ENCODE measurements around the gene ODC1.

Gene ODC1

DNA sequence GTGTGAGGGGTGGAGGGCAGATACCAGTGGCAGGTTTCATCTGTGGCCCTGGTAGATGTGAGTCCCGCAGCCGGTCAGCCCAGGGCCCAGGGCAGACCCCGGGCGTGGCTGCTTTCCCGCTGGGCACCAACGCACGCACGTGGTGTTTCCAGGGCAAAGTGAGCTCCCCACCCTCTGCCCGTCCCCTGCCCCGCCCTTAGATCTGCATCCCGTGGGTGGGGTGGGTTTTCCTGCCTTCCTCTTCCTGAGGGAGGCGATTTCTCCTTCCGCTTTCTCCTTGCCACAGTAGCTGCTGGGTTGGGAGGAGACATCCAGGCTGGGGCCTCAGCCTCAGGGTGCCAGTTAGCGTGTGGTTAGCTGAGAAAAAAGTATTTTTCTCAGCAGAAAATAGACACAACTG is 49.6 kb downstream of the ODC1 start:
- Histone ChIP-seq H3K4ac (ENCODE audit: low read depth in 1 of 2, low read length in 2 of 2) (no peak overlapping the region), H3K27me3 (ENCODE audit: control insufficient read depth in 1 of 2, insufficient read depth in 1 of 2, low read length in 2 of 2) (peaks cover 0 to 20% of the 10 kb centered on the region in 2 experiments), H3K27ac (ENCODE audit: low read length, poor library complexity, severe bottlenecking) (no peak overlapping the region), H2BK15ac (ENCODE audit: low read depth, poor library complexity, severe bottlenecking) (no peak overlapping the region), H3K4me3 (ENCODE audit: insufficient read depth in 1 of 2, low read depth in 1 of 2, low read length in 2 of 2) (no peak overlapping the region), H2AFZ (ENCODE audit: low read depth, low read length) (no peak overlapping the region), H2BK120ac (ENCODE audit: low read depth, low read length) (no peak overlapping the region), H3K14ac (ENCODE audit: low read length in 2 of 2) (no peak overlapping the region), H3K9ac (ENCODE audit: low read length) (no peak overlapping the region), H3K4me2 (ENCODE audit: low read length, poor library complexity, severe bottlenecking) (no peak overlapping the region), H3K4me1 (ENCODE audit: control insufficient read depth, insufficient read depth, low read depth, low read length) (peaks cover 10% of the 10 kb centered on the region), H4K91ac (ENCODE audit: low read length) (no peak overlapping the region), H2BK12ac (ENCODE audit: low read length in 2 of 2) (no peak overlapping the region), H3K23ac (ENCODE audit: low read length in 2 of 2) (no peak overlapping the region), H2AK5ac (ENCODE audit: low read length, severe bottlenecking) (no peak overlapping the region), H2BK5ac (ENCODE audit: low read depth, low read length, poor library complexity, severe bottlenecking) (no peak overlapping the region), H3K36me3 (ENCODE audit: control insufficient read depth in 1 of 2, insufficient read depth in 2 of 2, low read depth in 1 of 2, low read length in 2 of 2) (peaks cover 4 to 18% of the 10 kb centered on the region in 2 experiments), H3K18ac (ENCODE audit: low read depth in 1 of 2, low read length in 2 of 2) (no peak overlapping the region), H4K8ac (ENCODE audit: low read length) (no peak overlapping the region), H3K79me1 (replicated peaks; ENCODE audit: low read length, poor library complexity, severe bottlenecking) (peaks cover 21% of the 10 kb centered on the region), H3K9me3 (ENCODE audit: control insufficient read depth, low read length) (no peaks in the 10 kb centered on the region)
- WGBS = 96% methylated on average over 13 of the region's 14 CpGs
- no peak for DNase-seq

DNA sequence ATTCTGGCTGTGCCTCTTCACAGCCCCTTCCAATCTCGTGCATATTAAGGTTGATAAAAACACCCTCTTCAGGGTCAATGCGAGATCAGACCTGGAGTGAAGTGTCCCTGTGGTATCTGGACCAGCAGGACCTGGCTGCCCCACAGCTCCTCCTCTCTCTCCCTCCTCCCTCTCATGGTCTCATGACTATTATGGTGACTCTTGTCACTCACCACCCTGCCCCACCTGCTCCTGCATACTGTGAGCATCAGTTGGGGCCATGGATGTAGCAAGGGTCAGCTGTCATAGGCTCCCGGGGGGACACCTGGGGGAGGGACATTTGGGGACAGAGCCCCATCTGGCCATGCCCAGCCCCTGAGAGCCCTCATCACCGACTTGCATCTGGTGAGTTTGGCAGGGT is 50.2 kb downstream of the ODC1 start:
- Histone ChIP-seq H2BK5ac (ENCODE audit: low read depth, low read length, poor library complexity, severe bottlenecking) (no peak overlapping the region), H3K18ac (ENCODE audit: low read depth in 1 of 2, low read length in 2 of 2) (no peak overlapping the region), H3K4me2 (ENCODE audit: low read length, poor library complexity, severe bottlenecking) (no peak overlapping the region), H3K9ac (ENCODE audit: low read length) (no peak overlapping the region), H2AFZ (ENCODE audit: low read depth, low read length) (no peak overlapping the region), H3K4ac (ENCODE audit: low read depth in 1 of 2, low read length in 2 of 2) (no peak overlapping the region), H3K4me3 (ENCODE audit: insufficient read depth in 1 of 2, low read depth in 1 of 2, low read length in 2 of 2) (no peak overlapping the region), H3K23ac (ENCODE audit: low read length in 2 of 2) (no peak overlapping the region), H3K4me1 (ENCODE audit: control insufficient read depth, insufficient read depth, low read depth, low read length) (peaks cover 15% of the 10 kb centered on the region), H3K27me3 (ENCODE audit: control insufficient read depth in 1 of 2, insufficient read depth in 1 of 2, low read length in 2 of 2) (peaks cover 0 to 26% of the 10 kb centered on the region in 2 experiments), H3K9me3 (ENCODE audit: control insufficient read depth, low read length) (no peaks in the 10 kb centered on the region), H4K8ac (ENCODE audit: low read length) (no peak overlapping the region), H4K91ac (ENCODE audit: low read length) (no peak overlapping the region), H2AK5ac (ENCODE audit: low read length, severe bottlenecking) (no peak overlapping the region), H2BK15ac (ENCODE audit: low read depth, poor library complexity, severe bottlenecking) (no peak overlapping the region), H3K36me3 (ENCODE audit: control insufficient read depth in 1 of 2, insufficient read depth in 2 of 2, low read depth in 1 of 2, low read length in 2 of 2) (peaks cover 4 to 18% of the 10 kb centered on the region in 2 experiments), H3K79me1 (replicated peaks; ENCODE audit: low read length, poor library complexity, severe bottlenecking) (peaks cover 27% of the 10 kb centered on the region), H2BK120ac (ENCODE audit: low read depth, low read length) (no peak overlapping the region), H2BK12ac (ENCODE audit: low read length in 2 of 2) (no peak overlapping the region), H3K14ac (ENCODE audit: low read length in 2 of 2) (no peak overlapping the region), H3K27ac (ENCODE audit: low read length, poor library complexity, severe bottlenecking) (no peak overlapping the region)
- 92% methylated on average over 4 of the region's 4 CpGs for WGBS
- DNase-seq = no peak

DNA sequence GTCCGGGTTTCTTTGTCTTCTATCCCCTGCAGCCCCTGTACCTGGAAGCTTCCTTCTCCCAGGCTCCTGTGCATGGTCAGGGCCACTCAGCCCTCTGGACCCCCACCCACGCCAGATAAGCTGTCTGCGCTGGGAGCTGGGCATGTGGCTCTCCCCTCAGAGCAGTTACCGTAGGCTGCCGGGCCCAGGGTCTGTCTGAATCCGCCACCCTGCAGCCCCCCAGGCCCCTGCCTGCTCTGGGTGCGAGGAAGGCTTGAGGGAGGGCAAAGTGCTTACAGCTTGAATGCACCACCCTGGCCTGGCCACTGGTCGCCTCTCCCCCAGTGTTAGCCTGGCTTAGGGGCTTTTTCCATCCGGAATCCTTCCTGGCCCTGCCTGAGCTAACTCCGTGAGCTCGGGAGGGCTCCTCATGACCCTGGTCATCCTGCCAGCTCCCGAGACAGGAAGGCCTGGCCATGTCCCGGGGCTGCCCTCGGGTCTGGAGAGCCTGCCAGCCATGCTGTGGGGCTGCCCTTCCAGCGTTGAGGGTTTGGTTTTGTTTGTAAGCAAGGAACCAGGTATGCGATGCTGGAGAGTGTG is 50.7 kb downstream of the ODC1 start:
- Histone ChIP-seq H3K79me1 (replicated peaks; ENCODE audit: low read length, poor library complexity, severe bottlenecking) (peaks cover 27% of the 10 kb centered on the region), H2BK120ac (ENCODE audit: low read depth, low read length) (no peak overlapping the region), H3K4ac (ENCODE audit: low read depth in 1 of 2, low read length in 2 of 2) (no peak overlapping the region), H4K8ac (ENCODE audit: low read length) (no peak overlapping the region), H3K36me3 (ENCODE audit: control insufficient read depth in 1 of 2, insufficient read depth in 2 of 2, low read depth in 1 of 2, low read length in 2 of 2) (peaks cover 4 to 18% of the 10 kb centered on the region in 2 experiments), H3K27me3 (ENCODE audit: control insufficient read depth in 1 of 2, insufficient read depth in 1 of 2, low read length in 2 of 2) (peaks cover 0 to 31% of the 10 kb centered on the region in 2 experiments), H2BK12ac (ENCODE audit: low read length in 2 of 2) (no peak overlapping the region), H3K27ac (ENCODE audit: low read length, poor library complexity, severe bottlenecking) (no peak overlapping the region), H3K4me1 (ENCODE audit: control insufficient read depth, insufficient read depth, low read depth, low read length) (peaks cover 12% of the 10 kb centered on the region), H3K14ac (ENCODE audit: low read length in 2 of 2) (no peak overlapping the region), H2AK5ac (ENCODE audit: low read length, severe bottlenecking) (no peak overlapping the region), H3K9ac (ENCODE audit: low read length) (no peak overlapping the region), H2BK15ac (ENCODE audit: low read depth, poor library complexity, severe bottlenecking) (no peak overlapping the region), H2BK5ac (ENCODE audit: low read depth, low read length, poor library complexity, severe bottlenecking) (no peak overlapping the region), H3K4me3 (ENCODE audit: insufficient read depth in 1 of 2, low read depth in 1 of 2, low read length in 2 of 2) (no peak overlapping the region), H3K18ac (ENCODE audit: low read depth in 1 of 2, low read length in 2 of 2) (no peak overlapping the region), H2AFZ (ENCODE audit: low read depth, low read length) (no peak overlapping the region), H3K4me2 (ENCODE audit: low read length, poor library complexity, severe bottlenecking) (no peak overlapping the region), H3K9me3 (ENCODE audit: control insufficient read depth, low read length) (no peaks in the 10 kb centered on the region), H3K23ac (ENCODE audit: low read length in 2 of 2) (no peak overlapping the region), H4K91ac (ENCODE audit: low read length) (no peak overlapping the region)
- 90% methylated on average over 15 of the region's 16 CpGs for WGBS
- DNase-seq = no peak

DNA sequence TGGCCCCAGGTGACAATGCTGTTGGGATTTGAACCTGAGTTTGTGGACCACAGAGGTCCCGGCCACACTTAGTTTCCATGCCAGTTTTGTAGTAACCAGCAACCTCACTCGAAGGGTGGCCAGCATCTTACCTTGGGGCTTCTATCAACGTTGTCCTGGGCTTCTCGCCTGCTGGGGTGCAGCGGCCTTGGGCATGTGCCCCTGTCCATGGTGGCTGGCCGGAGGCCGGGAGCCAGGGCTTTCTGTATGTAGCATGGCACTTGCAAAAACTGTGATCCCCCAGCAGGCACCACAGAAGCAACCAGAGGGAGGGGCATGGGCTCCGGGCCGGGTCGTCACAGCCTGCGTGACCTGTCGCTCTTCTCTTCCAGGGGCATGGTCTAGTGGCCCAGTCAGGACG is 51.7 kb downstream of the ODC1 start:
- Histone ChIP-seq H4K91ac (ENCODE audit: low read length) (no peak overlapping the region), H4K8ac (ENCODE audit: low read length) (no peak overlapping the region), H2BK5ac (ENCODE audit: low read depth, low read length, poor library complexity, severe bottlenecking) (no peak overlapping the region), H3K36me3 (ENCODE audit: control insufficient read depth in 1 of 2, insufficient read depth in 2 of 2, low read depth in 1 of 2, low read length in 2 of 2) (peaks cover 4 to 18% of the 10 kb centered on the region in 2 experiments), H3K9me3 (ENCODE audit: control insufficient read depth, low read length) (no peaks in the 10 kb centered on the region), H3K27me3 (ENCODE audit: control insufficient read depth in 1 of 2, insufficient read depth in 1 of 2, low read length in 2 of 2) (peaks cover 0 to 34% of the 10 kb centered on the region in 2 experiments), H3K4me1 (ENCODE audit: control insufficient read depth, insufficient read depth, low read depth, low read length) (peaks cover 8% of the 10 kb centered on the region), H2BK12ac (ENCODE audit: low read length in 2 of 2) (no peak overlapping the region), H3K4me3 (ENCODE audit: insufficient read depth in 1 of 2, low read depth in 1 of 2, low read length in 2 of 2) (no peak overlapping the region), H3K23ac (ENCODE audit: low read length in 2 of 2) (no peak overlapping the region), H2AK5ac (ENCODE audit: low read length, severe bottlenecking) (no peak overlapping the region), H3K4me2 (ENCODE audit: low read length, poor library complexity, severe bottlenecking) (no peak overlapping the region), H3K27ac (ENCODE audit: low read length, poor library complexity, severe bottlenecking) (no peak overlapping the region), H3K18ac (ENCODE audit: low read depth in 1 of 2, low read length in 2 of 2) (no peak overlapping the region), H3K79me1 (replicated peaks; ENCODE audit: low read length, poor library complexity, severe bottlenecking) (peaks cover 27% of the 10 kb centered on the region), H3K4ac (ENCODE audit: low read depth in 1 of 2, low read length in 2 of 2) (no peak overlapping the region), H3K9ac (ENCODE audit: low read length) (no peak overlapping the region), H2BK120ac (ENCODE audit: low read depth, low read length) (no peak overlapping the region), H3K14ac (ENCODE audit: low read length in 2 of 2) (no peak overlapping the region), H2AFZ (ENCODE audit: low read depth, low read length) (no peak overlapping the region), H2BK15ac (ENCODE audit: low read depth, poor library complexity, severe bottlenecking) (no peak overlapping the region)
- DNase-seq = no peak
- 93% methylated on average over 13 of the region's 13 CpGs for WGBS

Data from mesenchymal stem cell (in vitro differentiated cells and primary cell).